Osteocyte (in vitro differentiated cells): Measurements from ENCODE around the gene NRDE2. TPM values are rescaled to one million over a fixed set of nuclear protein-coding genes. Genes with fewer than 3 reads are reported as not detected.
A peak's percentile ranks its signal among the peaks of the same experiment; 100 is the strongest.

Experiments used
- DNase-seq: peaks from one replicate; pipeline ENCODE4 v3.0.0; 2021; ENCODE audit warnings: mixed read lengths; ENCODE audit not compliant: unreplicated experiment; ENCODE audit errors: extremely low spot score
- H3K27ac Mint-ChIP-seq: one replicate; pipeline ENCODE4 v1.8.0; 2021; ENCODE audit warnings: mild to moderate bottlenecking, mixed read lengths; ENCODE audit not compliant: unreplicated experiment
- H3K27me3 Mint-ChIP-seq: one replicate; pipeline ENCODE4 v1.8.0; 2021; ENCODE audit warnings: mixed read lengths; ENCODE audit not compliant: unreplicated experiment
- H3K36me3 Mint-ChIP-seq: one replicate; pipeline ENCODE4 v1.8.0; 2021; ENCODE audit warnings: mixed read lengths; ENCODE audit not compliant: unreplicated experiment
- H3K4me1 Mint-ChIP-seq: one replicate; pipeline ENCODE4 v1.8.0; 2021; ENCODE audit warnings: mixed read lengths; ENCODE audit not compliant: unreplicated experiment
- H3K4me3 Mint-ChIP-seq: one replicate; pipeline ENCODE4 v1.8.0; 2021; ENCODE audit warnings: mild to moderate bottlenecking, moderate library complexity, mixed read lengths; ENCODE audit not compliant: unreplicated experiment
- H3K9me3 Mint-ChIP-seq: one replicate; pipeline ENCODE4 v1.8.0; 2021; ENCODE audit warnings: mixed read lengths; ENCODE audit not compliant: unreplicated experiment
- total RNA-seq: library from RNA; stranded (reverse); gene quantifications from 2 replicates; pipeline ENCODE4 v1.2.1, GENCODE V29; 2021
- TF ChIP-seq, protein P1 (sequence below): fragments of 200-600 bp; sonication (generic); IDR thresholded peaks from 2 replicates; pipeline ENCODE4 v1.5.0; 2021; ENCODE audit warnings: antibody characterized with exemption, mild to moderate bottlenecking, moderate library complexity

Gene NRDE2
- total RNA-seq, 1 donor from 2014 or later = 23.2 TPM

- DNase-seq = no peak
- H3K36me3 Mint-ChIP-seq = no peaks in the 10 kb centered on the region
- TF ChIP-seq, protein P1, sequence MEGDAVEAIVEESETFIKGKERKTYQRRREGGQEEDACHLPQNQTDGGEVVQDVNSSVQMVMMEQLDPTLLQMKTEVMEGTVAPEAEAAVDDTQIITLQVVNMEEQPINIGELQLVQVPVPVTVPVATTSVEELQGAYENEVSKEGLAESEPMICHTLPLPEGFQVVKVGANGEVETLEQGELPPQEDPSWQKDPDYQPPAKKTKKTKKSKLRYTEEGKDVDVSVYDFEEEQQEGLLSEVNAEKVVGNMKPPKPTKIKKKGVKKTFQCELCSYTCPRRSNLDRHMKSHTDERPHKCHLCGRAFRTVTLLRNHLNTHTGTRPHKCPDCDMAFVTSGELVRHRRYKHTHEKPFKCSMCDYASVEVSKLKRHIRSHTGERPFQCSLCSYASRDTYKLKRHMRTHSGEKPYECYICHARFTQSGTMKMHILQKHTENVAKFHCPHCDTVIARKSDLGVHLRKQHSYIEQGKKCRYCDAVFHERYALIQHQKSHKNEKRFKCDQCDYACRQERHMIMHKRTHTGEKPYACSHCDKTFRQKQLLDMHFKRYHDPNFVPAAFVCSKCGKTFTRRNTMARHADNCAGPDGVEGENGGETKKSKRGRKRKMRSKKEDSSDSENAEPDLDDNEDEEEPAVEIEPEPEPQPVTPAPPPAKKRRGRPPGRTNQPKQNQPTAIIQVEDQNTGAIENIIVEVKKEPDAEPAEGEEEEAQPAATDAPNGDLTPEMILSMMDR = no peak
- no peaks in the 10 kb centered on the region for H3K4me1 Mint-ChIP-seq
- H3K9me3 Mint-ChIP-seq = no peaks in the 10 kb centered on the region
- H3K27ac Mint-ChIP-seq = no peak overlapping the region
- H3K4me3 Mint-ChIP-seq = no peak overlapping the region
- H3K27me3 Mint-ChIP-seq = peaks cover 29% of the 10 kb centered on the region
These were observed 30.3 kb upstream of the NRDE2 start for GRCh38 chr14:90361865-90362557.

DNA sequence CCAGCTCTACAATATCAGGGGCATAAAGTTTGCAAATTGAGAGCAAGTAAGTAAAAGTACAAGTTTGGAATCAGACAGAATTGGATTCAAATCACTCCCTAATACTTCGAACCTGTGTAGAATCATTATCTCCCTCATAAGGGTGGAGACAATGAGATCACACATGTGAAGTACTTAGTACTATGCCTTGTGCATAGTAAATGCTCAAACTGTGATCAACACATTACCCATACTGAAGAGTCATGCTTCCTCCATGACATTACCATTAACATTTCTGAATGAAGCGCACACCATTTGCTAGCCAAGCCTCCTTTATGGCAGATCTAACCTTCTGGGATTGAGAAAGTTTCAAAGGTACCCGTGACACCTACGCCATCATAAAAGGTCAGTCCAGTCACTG is 26.6 kb upstream of the NRDE2 start:
- Mint-ChIP-seq H3K27me3 (peaks cover 21% of the 10 kb centered on the region), H3K27ac (no peak overlapping the region), H3K4me3 (no peak overlapping the region), H3K36me3 (no peaks in the 10 kb centered on the region), H3K4me1 (no peaks in the 10 kb centered on the region), H3K9me3 (no peaks in the 10 kb centered on the region)
- TF ChIP-seq, protein P1 = no peak
- DNase-seq = no peak

GRCh38 chr14:90356925-90357324 is 25.2 kb upstream of the NRDE2 start:
- Mint-ChIP-seq H3K4me1 (no peaks in the 10 kb centered on the region), H3K36me3 (no peaks in the 10 kb centered on the region), H3K9me3 (no peaks in the 10 kb centered on the region), H3K27me3 (peaks cover 13% of the 10 kb centered on the region), H3K27ac (no peak overlapping the region), H3K4me3 (no peak overlapping the region)
- no peak for DNase-seq
- TF ChIP-seq, protein P1 = no peak

DNA sequence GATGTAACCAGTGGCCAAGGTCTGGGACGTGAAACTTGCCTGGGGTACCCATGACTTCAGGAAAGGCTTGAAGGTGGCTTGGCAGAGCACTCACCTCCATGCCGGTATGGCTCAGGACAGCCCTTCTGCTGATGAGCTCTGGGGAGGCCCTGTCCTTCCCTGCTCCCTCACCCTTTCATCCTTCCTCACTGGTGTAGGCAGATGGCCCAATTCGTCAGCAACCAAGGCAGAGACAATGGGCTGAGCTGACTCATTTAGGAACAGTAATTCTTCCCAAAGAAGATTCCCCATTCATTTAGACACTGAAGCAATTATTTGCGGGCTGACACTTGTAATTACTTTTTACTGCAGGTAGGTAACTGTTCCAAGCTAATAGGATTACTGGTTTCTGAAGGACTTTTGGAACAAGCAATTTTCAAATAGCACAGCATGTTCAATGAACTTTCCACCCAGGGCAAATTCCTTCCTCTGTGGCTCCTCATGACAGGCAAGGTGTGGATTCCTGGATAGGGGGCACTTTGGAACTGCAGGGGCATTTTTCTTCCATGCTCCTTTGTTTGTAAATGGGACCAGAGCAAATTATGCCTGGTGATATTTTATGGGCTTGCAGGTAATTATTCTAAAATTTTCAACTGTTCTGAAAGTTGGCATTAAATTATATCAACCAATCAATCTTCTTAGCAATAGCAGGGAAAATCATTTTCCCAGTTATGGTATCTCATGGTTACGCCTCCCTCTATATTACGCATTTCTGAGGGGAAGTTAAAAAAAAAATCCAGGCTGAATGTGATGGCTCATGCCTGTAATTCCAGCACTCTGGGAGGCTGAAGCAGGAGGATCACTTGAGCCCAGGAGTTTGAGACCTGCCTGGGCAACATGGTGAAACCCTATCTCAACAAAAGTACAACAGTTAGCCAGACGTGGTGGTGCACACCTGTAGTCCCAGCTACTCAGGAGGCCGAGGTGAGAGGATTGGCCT is 24.1 kb upstream of the NRDE2 start:
- Mint-ChIP-seq H3K27ac (no peak overlapping the region), H3K4me3 (no peak overlapping the region), H3K27me3 (peaks cover 13% of the 10 kb centered on the region), H3K36me3 (no peaks in the 10 kb centered on the region), H3K4me1 (no peaks in the 10 kb centered on the region), H3K9me3 (no peaks in the 10 kb centered on the region)
- TF ChIP-seq, protein P1 = no peak
- DNase-seq = peak; percentile 42
